ENCODE data around the gene MUC5B.

DNA sequence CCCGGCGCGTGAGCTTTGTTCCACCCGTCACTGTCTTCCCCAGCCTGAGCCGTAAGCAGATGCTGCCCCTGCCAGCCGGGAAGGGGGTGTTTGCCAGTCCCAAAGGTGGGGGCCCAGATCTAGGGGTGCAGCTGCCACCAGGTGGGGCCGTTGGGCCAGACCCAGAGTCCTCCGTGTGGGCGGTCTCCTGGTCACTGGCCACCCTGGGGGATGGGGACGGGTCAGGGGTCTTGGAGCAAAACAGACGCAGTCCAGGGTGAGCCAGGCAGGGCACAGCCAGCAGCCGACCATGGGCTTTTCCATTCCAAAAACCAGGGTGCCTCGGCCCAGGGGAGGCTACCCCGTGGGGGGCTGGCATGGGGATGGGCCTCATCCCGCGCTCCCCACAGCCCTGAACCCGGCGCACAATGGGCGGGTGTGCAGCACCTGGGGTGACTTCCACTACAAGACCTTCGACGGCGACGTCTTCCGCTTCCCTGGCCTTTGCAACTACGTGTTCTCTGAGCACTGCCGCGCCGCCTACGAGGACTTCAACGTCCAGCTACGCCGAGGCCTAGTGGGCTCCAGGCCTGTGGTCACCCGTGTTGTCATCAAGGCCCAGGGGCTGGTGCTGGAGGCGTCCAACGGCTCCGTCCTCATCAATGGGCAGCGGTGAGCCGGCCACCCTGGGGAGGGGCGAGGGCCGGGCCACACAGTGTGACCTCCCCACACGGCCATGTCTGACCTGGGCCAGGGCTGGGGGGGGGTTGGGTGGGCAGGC lies 3.5 kb downstream of the MUC5B start:
- TF ChIP-seq, protein P1, sequence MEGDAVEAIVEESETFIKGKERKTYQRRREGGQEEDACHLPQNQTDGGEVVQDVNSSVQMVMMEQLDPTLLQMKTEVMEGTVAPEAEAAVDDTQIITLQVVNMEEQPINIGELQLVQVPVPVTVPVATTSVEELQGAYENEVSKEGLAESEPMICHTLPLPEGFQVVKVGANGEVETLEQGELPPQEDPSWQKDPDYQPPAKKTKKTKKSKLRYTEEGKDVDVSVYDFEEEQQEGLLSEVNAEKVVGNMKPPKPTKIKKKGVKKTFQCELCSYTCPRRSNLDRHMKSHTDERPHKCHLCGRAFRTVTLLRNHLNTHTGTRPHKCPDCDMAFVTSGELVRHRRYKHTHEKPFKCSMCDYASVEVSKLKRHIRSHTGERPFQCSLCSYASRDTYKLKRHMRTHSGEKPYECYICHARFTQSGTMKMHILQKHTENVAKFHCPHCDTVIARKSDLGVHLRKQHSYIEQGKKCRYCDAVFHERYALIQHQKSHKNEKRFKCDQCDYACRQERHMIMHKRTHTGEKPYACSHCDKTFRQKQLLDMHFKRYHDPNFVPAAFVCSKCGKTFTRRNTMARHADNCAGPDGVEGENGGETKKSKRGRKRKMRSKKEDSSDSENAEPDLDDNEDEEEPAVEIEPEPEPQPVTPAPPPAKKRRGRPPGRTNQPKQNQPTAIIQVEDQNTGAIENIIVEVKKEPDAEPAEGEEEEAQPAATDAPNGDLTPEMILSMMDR (IDR thresholded peaks at IDR 0.05), result no peak
- no peak for TF ChIP-seq POLR2A (IDR thresholded peaks at IDR 0.05)

Measured in ovary (tissue), 3 donors.